WERI-Rb-1 (cell line): Measurements from ENCODE around the gene CCDC30.
A peak's percentile ranks its signal among the peaks of the same experiment; 100 is the strongest.
"Not testable (repeated sequence)": the region's sequence is repeated elsewhere in the genome, so short reads cannot be mapped to it uniquely, and the experiment has no call there.

ENCODE experiments used
- DNase-seq: peaks from one replicate; pipeline ENCODE4 v3.0.0-alpha.2; 2020
- H3K27ac ChIP-seq: fragments of 250-450 bp; sonication (Bioruptor Pico); 2 replicates; pipeline ENCODE4 v1.5.1; 2020; ENCODE audit warnings: mild to moderate bottlenecking, moderate library complexity
- H3K27me3 ChIP-seq: fragments of 250-450 bp; sonication (Bioruptor Pico); 2 replicates; pipeline ENCODE4 v1.5.1; 2021; ENCODE audit warnings: mild to moderate bottlenecking, low read depth, moderate library complexity; ENCODE audit not compliant: insufficient read depth, severe bottlenecking
- H3K36me3 ChIP-seq: fragments of 250-450 bp; sonication (Bioruptor Pico); 2 replicates; pipeline ENCODE4 v1.5.1; 2020; ENCODE audit warnings: mild to moderate bottlenecking, moderate library complexity
- H3K4me3 ChIP-seq: 2 replicates; pipeline ENCODE4 v1.5.1; 2011; ENCODE audit warnings: low read depth, mild to moderate bottlenecking, control low read depth, low read length
- H3K9me3 ChIP-seq: fragments of 250-450 bp; sonication (Bioruptor Pico); 2 replicates; pipeline ENCODE4 v1.5.1; 2021; ENCODE audit warnings: mild to moderate bottlenecking, moderate library complexity; ENCODE audit not compliant: severe bottlenecking
- CTCF ChIP-seq: IDR thresholded peaks from 2 replicates; pipeline ENCODE4 v1.5.1; 2011; ENCODE audit warnings: low read depth, mild to moderate bottlenecking, control low read depth, inconsistent platforms, low read length

CCDC30 gene

GRCh38 chr1:42679364-42679983 lies 216.4 kb downstream of the CCDC30 start:
- Histone ChIP-seq H3K27ac (no peak overlapping the region), H3K36me3 (peaks cover 27% of the 10 kb centered on the region), H3K4me3 (no peak overlapping the region), H3K27me3 (no peaks in the 10 kb centered on the region), H3K9me3 (no peaks in the 10 kb centered on the region)
- no peak for DNase-seq
- no peak for TF ChIP-seq CTCF

GRCh38 chr1:42680055-42680454 lies 217.0 kb downstream of the CCDC30 start:
- Histone ChIP-seq H3K27me3 (no peaks in the 10 kb centered on the region), H3K27ac (no peak overlapping the region), H3K4me3 (no peak overlapping the region), H3K9me3 (no peaks in the 10 kb centered on the region), H3K36me3 (peaks cover 33% of the 10 kb centered on the region)
- no peak for DNase-seq
- TF ChIP-seq CTCF, result no peak

- Histone ChIP-seq H3K4me3 (peak overlapping the region; percentile 97), H3K27ac (peak overlapping the region; percentile 91), H3K27me3 (no peaks in the 10 kb centered on the region), H3K36me3 (peaks cover 36% of the 10 kb centered on the region), H3K9me3 (no peaks in the 10 kb centered on the region)
- DNase-seq, result no peak
- no peak for TF ChIP-seq CTCF
Measured at GRCh38 chr1:42680921-42681683, 218.0 kb downstream of the CCDC30 start.

GRCh38 chr1:42681741-42682483 lies 218.8 kb downstream of the CCDC30 start, which contains the start of gene YBX1:
YBX1 (plus strand) TSS chr1:42682418; CDS start chr1:42682566, 148 bp downstream.
- Histone ChIP-seq H3K27ac (peak within 1 kb of the TSS; percentile 91), H3K27me3 (no peaks in the 10 kb centered on the region), H3K9me3 (no peaks in the 10 kb centered on the region), H3K36me3 (peaks cover 41% of the 10 kb centered on the region), H3K4me3 (peak within 1 kb of the TSS; percentile 97)
- TF ChIP-seq CTCF, result no peak
- DNase-seq, result peak; percentile 97

- H3K4me3 ChIP-seq, result peak overlapping the region; percentile 97
- peak overlapping the region; percentile 91 for H3K27ac ChIP-seq
- not testable (repeated sequence) for H3K27me3 ChIP-seq, H3K9me3 ChIP-seq
- peak; percentile 31 for DNase-seq
- peaks cover 45% of the 10 kb centered on the region for H3K36me3 ChIP-seq
Measured at GRCh38 chr1:42682484-42682738, 219.3 kb downstream of the CCDC30 start.
